ENCODE measurements around the gene P2RX5. TPM values are rescaled to one million over a fixed set of nuclear protein-coding genes. Genes with fewer than 3 reads are reported as not detected.

P2RX5 gene
- total and polyA plus RNA-seq, 8 donors: 1.1 to 37.5 (median 5.9) TPM; not detected in 2

GRCh38 chr17:3688027-3688553 lies 7.9 kb downstream of the P2RX5 start:
- Histone ChIP-seq H3K36me3 (peaks cover 0 to 3% (median 0%) of the 10 kb centered on the region in 4 donors), H3K4me3 (no peak overlapping the region), H3K27ac (no peak overlapping the region), H3K9me3 (no peaks in the 10 kb centered on the region), H3K4me1 (peaks cover 0 to 5% (median 2%) of the 10 kb centered on the region in 4 donors), H3K27me3 (peaks cover 0 to 66% (median 15%) of the 10 kb centered on the region in 3 donors)
- 33 to 43% (median 40%) methylated on average over 14 to 19 of the region's 19 CpGs for WGBS, 5 donors
- DNase-seq: no peak
- no peak for TF ChIP-seq EP300 (IDR thresholded peaks at IDR 0.05)
- TF ChIP-seq POLR2A (IDR thresholded peaks at IDR 0.05): no peak
- no peak for TF ChIP-seq CTCF (IDR thresholded peaks at IDR 0.05)
- intact Hi-C loops (cut with DNase I; ENCODE audit: low total_unique reads): no loop called here

- no peaks in the 10 kb centered on the region for H3K9me3 ChIP-seq
- no peak for TF ChIP-seq CTCF (IDR thresholded peaks at IDR 0.05)
- no peak for TF ChIP-seq POLR2A (IDR thresholded peaks at IDR 0.05)
- H3K36me3 ChIP-seq: peaks cover 0 to 3% (median 0%) of the 10 kb centered on the region in 4 donors
- DNase-seq: no peak
- 17 to 52% (median 26%) methylated on average over 5 to 13 of the region's 13 CpGs for WGBS, 5 donors
- H3K27me3 ChIP-seq: peaks cover 0 to 61% (median 15%) of the 10 kb centered on the region in 3 donors
- no peak overlapping the region for H3K27ac ChIP-seq
- no peak overlapping the region for H3K4me3 ChIP-seq
- intact Hi-C loops (cut with DNase I; ENCODE audit: low total_unique reads): no loop called here
- H3K4me1 ChIP-seq: peaks cover 0 to 7% (median 5%) of the 10 kb centered on the region in 4 donors
Measured at GRCh38 chr17:3685174-3685573, 10.8 kb downstream of the P2RX5 start.

DNA sequence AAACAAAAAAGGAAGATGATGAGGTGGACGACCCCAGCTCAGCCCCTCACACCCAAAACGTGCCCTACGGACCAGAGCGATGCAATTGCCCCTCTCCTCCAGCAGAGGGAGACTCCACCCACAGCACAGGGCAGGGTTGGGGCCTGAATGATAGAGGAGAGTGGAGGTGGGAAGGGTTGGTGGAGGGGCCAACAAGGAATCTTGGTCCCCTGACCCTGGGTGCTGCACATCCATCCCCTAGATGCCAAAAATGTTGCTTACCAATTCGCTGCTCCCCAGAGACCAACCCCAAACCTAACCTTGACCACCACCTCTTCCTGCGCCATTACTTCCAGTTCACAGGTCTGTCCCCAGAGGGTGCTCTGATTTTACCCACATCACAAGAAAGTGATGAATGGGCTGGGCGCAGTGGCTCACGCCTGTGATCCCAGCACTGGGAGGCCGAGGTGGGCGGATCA lies 12.9 kb downstream of the P2RX5 start:
- Histone ChIP-seq H3K4me3 (no peak overlapping the region), H3K36me3 (no peaks in the 10 kb centered on the region), H3K27ac (no peak overlapping the region), H3K27me3 (peaks cover 0 to 47% (median 15%) of the 10 kb centered on the region in 3 donors), H3K9me3 (no peaks in the 10 kb centered on the region), H3K4me1 (peaks cover 0 to 16% (median 9%) of the 10 kb centered on the region in 4 donors)
- no peak for TF ChIP-seq POLR2AphosphoS5 (IDR thresholded peaks at IDR 0.05)
- peak in 5 of 7 experiments; percentile 72 to 89 (median 75) for TF ChIP-seq CTCF (IDR thresholded peaks at IDR 0.05)
- intact Hi-C loops (cut with DNase I; ENCODE audit: low total_unique reads): no loop called here
- DNase-seq: peak in 1 of 2 donors; percentile 47
- 24 to 31% (median 29%) methylated on average over 8 to 10 of the region's 10 CpGs for WGBS, 5 donors

DNA sequence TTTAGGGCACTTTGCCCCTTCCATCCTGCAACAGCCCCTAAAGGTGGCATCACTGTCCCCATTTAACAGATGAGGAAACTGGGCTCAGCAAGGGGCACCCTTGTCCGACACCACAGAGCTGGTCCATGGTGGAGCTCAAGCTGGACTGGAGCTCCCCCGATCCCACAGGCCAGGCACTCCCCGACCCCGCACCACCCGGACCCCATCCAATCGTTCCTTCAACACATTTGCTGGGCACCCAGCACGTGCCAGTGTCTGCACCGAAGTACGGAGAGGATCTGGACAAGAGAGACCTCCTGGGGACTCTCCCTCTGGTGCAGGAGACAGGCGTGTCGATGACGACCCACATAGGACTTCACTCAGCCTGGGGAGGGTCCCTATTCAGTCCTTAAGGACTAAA lies 13.9 kb downstream of the P2RX5 start:
- no peaks in the 10 kb centered on the region for H3K36me3 ChIP-seq
- H3K27me3 ChIP-seq: peaks cover 0 to 47% (median 15%) of the 10 kb centered on the region in 3 donors
- H3K4me1 ChIP-seq: peaks cover 0 to 19% (median 8%) of the 10 kb centered on the region in 4 donors
- no peaks in the 10 kb centered on the region for H3K9me3 ChIP-seq
- intact Hi-C loops (cut with DNase I; ENCODE audit: low total_unique reads): no loop called here
- no peak overlapping the region for H3K27ac ChIP-seq
- H3K4me3 ChIP-seq: no peak overlapping the region
- no peak for DNase-seq
- TF ChIP-seq CTCF (IDR thresholded peaks at IDR 0.05) (no peak), EP300 (IDR thresholded peaks at IDR 0.05) (no peak), POLR2A (IDR thresholded peaks at IDR 0.05) (no peak), POLR2AphosphoS5 (IDR thresholded peaks at IDR 0.05) (no peak)
- WGBS, 5 donors: 82 to 89% (median 87%) methylated on average over 12 of the region's 12 CpGs
